Smooth muscle cell (in vitro differentiated cells): Measurements from ENCODE around the gene MPP3. TPM values are rescaled to one million over a fixed set of nuclear protein-coding genes. Genes with fewer than 3 reads are reported as not detected.
A peak's percentile ranks its signal among the peaks of the same experiment; 100 is the strongest.

Source experiments
- DNase-seq: peaks from one replicate; lab custom pipeline; 2025; ENCODE audit not compliant: unreplicated experiment; lab: John Stamatoyannopoulos, UW
- H2AFZ ChIP-seq: fragments of 200-600 bp; sonication (generic); 2 replicates; pipeline ENCODE4 v1.6.0; 2016; ENCODE audit warnings: antibody characterized with exemption, low read depth, mild to moderate bottlenecking
- H3F3A ChIP-seq: fragments of 200-600 bp; sonication (generic); 2 replicates; pipeline ENCODE4 v1.6.0; 2017; ENCODE audit warnings: antibody characterized with exemption, low read depth
- H3K27ac ChIP-seq: fragments of 200-600 bp; sonication (generic); 2 replicates; pipeline ENCODE4 v1.5.1; 2016; ENCODE audit warnings: low read depth, mild to moderate bottlenecking
- H3K27me3 ChIP-seq: fragments of 200-600 bp; sonication (generic); 2 replicates; pipeline ENCODE4 v1.6.1; 2016; ENCODE audit warnings: low read depth, mild to moderate bottlenecking
- H3K36me3 ChIP-seq: fragments of 200-600 bp; sonication (generic); 2 replicates; pipeline ENCODE4 v1.5.1; 2016; ENCODE audit warnings: low read depth
- H3K4me1 ChIP-seq: fragments of 200-600 bp; sonication (generic); 2 replicates; pipeline ENCODE4 v1.5.1; 2016; ENCODE audit warnings: low read depth
- H3K4me2 ChIP-seq: fragments of 200-600 bp; sonication (generic); 2 replicates; pipeline ENCODE4 v1.6.0; 2016; ENCODE audit warnings: mild to moderate bottlenecking
- H3K4me3 ChIP-seq: fragments of 200-600 bp; sonication (generic); 2 replicates; pipeline ENCODE4 v1.5.1; 2016; ENCODE audit warnings: mild to moderate bottlenecking
- H3K79me2 ChIP-seq: fragments of 200-600 bp; sonication (generic); 2 replicates; pipeline ENCODE4 v1.6.0; 2016; ENCODE audit warnings: low read depth, mild to moderate bottlenecking
- H3K9ac ChIP-seq: fragments of 200-600 bp; sonication (generic); 2 replicates; pipeline ENCODE4 v1.6.0; 2016; ENCODE audit warnings: low read depth
- H3K9me3 ChIP-seq: fragments of 200-600 bp; sonication (generic); replicated peaks from 2 replicates; pipeline ENCODE4 v1.5.1; 2016; ENCODE audit warnings: low read depth
- H4K20me1 ChIP-seq: fragments of 200-600 bp; sonication (generic); 2 replicates; pipeline ENCODE4 v1.6.0; 2016; ENCODE audit warnings: low read depth
- CTCF ChIP-seq: fragments of 200-600 bp; sonication (generic); IDR thresholded peaks from 2 replicates; pipeline ENCODE4 v1.5.1; 2017; ENCODE audit warnings: borderline replicate concordance, mild to moderate bottlenecking, antibody characterized with exemption; ENCODE audit not compliant: insufficient read depth, poor library complexity, severe bottlenecking
- WGBS: methylation state at CpG from one replicate; pipeline ENCODE4 v1.1.7; 2016; ENCODE audit warnings: low lambda C conversion rate; 5-methylcytosine and 5-hydroxymethylcytosine counted together
- polyA plus RNA-seq: library from polyadenylated mRNA; unstranded; fragments of >200 nt; fragmentation: Nextera tagmentation; extraction: Ambion mirVana; gene quantifications from 2 replicates; pipeline ENCODE4 v1.2.1, GENCODE V29; 2016
- total RNA-seq: library from RNA; depleted of rRNA; stranded (reverse); fragments of >200 nt; gene quantifications from 2 replicates; pipeline ENCODE4 v1.2.3, GENCODE V29; 2014

MPP3 gene
- total and polyA plus RNA-seq, 2 experiments from 2014 or later, result 6.7 to 8.1 TPM

- Histone ChIP-seq H3K27ac (no peak overlapping the region), H3K4me2 (no peak overlapping the region), H2AFZ (no peak overlapping the region), H3K9me3 (no peaks in the 10 kb centered on the region), H3K4me1 (no peaks in the 10 kb centered on the region), H3F3A (no peaks in the 10 kb centered on the region), H3K79me2 (no peaks in the 10 kb centered on the region), H3K9ac (no peak overlapping the region), H3K27me3 (no peaks in the 10 kb centered on the region), H3K36me3 (no peaks in the 10 kb centered on the region), H3K4me3 (no peak overlapping the region), H4K20me1 (no peaks in the 10 kb centered on the region)
- TF ChIP-seq CTCF, result no peak
- DNase-seq, result no peak
- WGBS, result 92% methylated on average over 2 of the region's 2 CpGs
Observed at GRCh38 chr17:43787728-43788127, 45.2 kb downstream of the MPP3 start.

- Histone ChIP-seq H3F3A (peaks cover 1% of the 10 kb centered on the region), H3K79me2 (no peaks in the 10 kb centered on the region), H3K27me3 (no peaks in the 10 kb centered on the region), H3K27ac (peak overlapping the region; percentile 87), H3K4me1 (no peaks in the 10 kb centered on the region), H4K20me1 (no peaks in the 10 kb centered on the region), H3K9me3 (no peaks in the 10 kb centered on the region), H3K36me3 (no peaks in the 10 kb centered on the region), H3K4me2 (peak overlapping the region; percentile 52), H3K9ac (peak overlapping the region; percentile 31), H2AFZ (peak overlapping the region; percentile 54), H3K4me3 (no peak overlapping the region)
- no peak for DNase-seq
- no peak for TF ChIP-seq CTCF
- WGBS, result 36% methylated on average over 5 of the region's 5 CpGs
Observed at GRCh38 chr17:43784628-43785101, 48.3 kb downstream of the MPP3 start.

- no peak for TF ChIP-seq CTCF
- H3K27me3 ChIP-seq, result no peaks in the 10 kb centered on the region
- no peak overlapping the region for H2AFZ ChIP-seq
- no peak for DNase-seq
- no peaks in the 10 kb centered on the region for H3K9me3 ChIP-seq
- WGBS, result 62% methylated on average over 2 of the region's 2 CpGs
- H3F3A ChIP-seq, result peaks cover 3% of the 10 kb centered on the region
- H3K9ac ChIP-seq, result peak overlapping the region; percentile 31
- H3K36me3 ChIP-seq, result no peaks in the 10 kb centered on the region
- peak overlapping the region; percentile 87 for H3K27ac ChIP-seq
- H3K4me2 ChIP-seq, result peak overlapping the region; percentile 52
- H3K4me1 ChIP-seq, result peaks cover 5% of the 10 kb centered on the region
- no peaks in the 10 kb centered on the region for H3K79me2 ChIP-seq
- no peak overlapping the region for H3K4me3 ChIP-seq
- H4K20me1 ChIP-seq, result no peaks in the 10 kb centered on the region
Observed at GRCh38 chr17:43784068-43784467, 48.9 kb downstream of the MPP3 start.
